Transverse colon (tissue), 4 donors: ENCODE data around the gene MS4A3.

Experiments
- CTCF ChIP-seq, 5 experiments: fragments of 200-600 bp in 3 of 5; fragments of 450-650 bp in 2 of 5; sonication (generic) in 3 of 5; IDR thresholded peaks; 1 replicate in 2 of 5; 2 replicates in 3 of 5; pipeline ENCODE4 v1.5.1; 2016 to 2017; ENCODE audit warnings: antibody characterized with exemption in 5 of 5, inconsistent platforms in 3 of 5, mild to moderate bottlenecking in 2 of 5, moderate library complexity in 1 of 5
- EP300 ChIP-seq: sonication (generic); formaldehyde crosslinking; IDR thresholded peaks from one replicate; pipeline ENCODE4 v1.6.1; 2017; ENCODE audit warnings: antibody characterized with exemption, low read depth
- POLR2A ChIP-seq: fragments of 450-650 bp; IDR thresholded peaks from one replicate; pipeline ENCODE4 v1.6.1; 2016; ENCODE audit warnings: antibody characterized with exemption, mild to moderate bottlenecking, moderate library complexity
- POLR2AphosphoS5 ChIP-seq, 3 donors: sonication (generic); formaldehyde crosslinking; IDR thresholded peaks; one replicate each; pipeline ENCODE4 v1.6.1; 2016; ENCODE audit warnings: antibody characterized with exemption in 3 of 3

- no peak for TF ChIP-seq CTCF (IDR thresholded peaks at IDR 0.05)
- no peak for TF ChIP-seq POLR2AphosphoS5 (IDR thresholded peaks at IDR 0.05)
- TF ChIP-seq EP300, result no peak
- no peak for TF ChIP-seq POLR2A
Measured at GRCh38 chr11:60078745-60079144, 22.3 kb downstream of the MS4A3 start.
